ENCODE data around the gene KCNAB1. TPM values are rescaled to one million over a fixed set of nuclear protein-coding genes. Genes with fewer than 3 reads are reported as not detected.
A peak's percentile ranks its signal among the peaks of the same experiment; 100 is the strongest.
"Not testable (repeated sequence)": the region's sequence is repeated elsewhere in the genome, so short reads cannot be mapped to it uniquely, and the experiment has no call there.

The KCNAB1 gene
- total and polyA plus RNA-seq, 8 donors: 0.76 to 4.9 (median 3.2) TPM

DNA sequence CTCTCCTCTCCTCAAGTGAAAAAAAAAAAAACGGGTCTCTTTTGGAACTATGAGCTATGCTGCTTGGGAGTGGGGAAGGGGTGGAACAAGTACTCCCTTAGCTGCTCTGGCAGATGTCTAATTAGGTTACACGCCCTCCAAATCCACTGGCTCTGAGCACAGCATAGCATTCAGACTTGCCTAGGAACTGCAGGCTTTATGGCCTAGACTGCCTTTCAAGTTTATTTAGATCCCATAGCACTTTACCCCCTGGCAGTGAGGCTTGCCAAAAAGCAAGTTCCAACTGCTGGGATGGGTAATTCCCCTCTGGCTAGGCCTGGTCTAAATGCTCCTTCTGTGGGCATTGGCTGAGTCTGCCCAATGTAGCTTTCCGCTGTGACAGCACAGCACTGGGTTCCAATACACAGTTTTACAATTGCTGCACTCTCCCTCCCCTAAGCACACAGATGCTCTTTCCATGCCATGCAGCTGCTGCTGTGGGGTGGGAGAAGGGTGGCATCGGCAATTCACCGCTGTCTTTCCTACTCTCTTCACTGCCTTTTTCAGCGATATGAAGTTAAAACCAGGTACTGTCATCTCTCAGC is 152.8 kb downstream of the KCNAB1 start:
- Histone ChIP-seq H3K36me3 (no peaks in the 10 kb centered on the region), H3K9me3 (no peaks in the 10 kb centered on the region), H3K4me1 (no peaks in the 10 kb centered on the region), H3K27me3 (no peaks in the 10 kb centered on the region), H3K4me3 (no peak overlapping the region), H3K27ac (no peak overlapping the region)
- TF ChIP-seq, protein P1, sequence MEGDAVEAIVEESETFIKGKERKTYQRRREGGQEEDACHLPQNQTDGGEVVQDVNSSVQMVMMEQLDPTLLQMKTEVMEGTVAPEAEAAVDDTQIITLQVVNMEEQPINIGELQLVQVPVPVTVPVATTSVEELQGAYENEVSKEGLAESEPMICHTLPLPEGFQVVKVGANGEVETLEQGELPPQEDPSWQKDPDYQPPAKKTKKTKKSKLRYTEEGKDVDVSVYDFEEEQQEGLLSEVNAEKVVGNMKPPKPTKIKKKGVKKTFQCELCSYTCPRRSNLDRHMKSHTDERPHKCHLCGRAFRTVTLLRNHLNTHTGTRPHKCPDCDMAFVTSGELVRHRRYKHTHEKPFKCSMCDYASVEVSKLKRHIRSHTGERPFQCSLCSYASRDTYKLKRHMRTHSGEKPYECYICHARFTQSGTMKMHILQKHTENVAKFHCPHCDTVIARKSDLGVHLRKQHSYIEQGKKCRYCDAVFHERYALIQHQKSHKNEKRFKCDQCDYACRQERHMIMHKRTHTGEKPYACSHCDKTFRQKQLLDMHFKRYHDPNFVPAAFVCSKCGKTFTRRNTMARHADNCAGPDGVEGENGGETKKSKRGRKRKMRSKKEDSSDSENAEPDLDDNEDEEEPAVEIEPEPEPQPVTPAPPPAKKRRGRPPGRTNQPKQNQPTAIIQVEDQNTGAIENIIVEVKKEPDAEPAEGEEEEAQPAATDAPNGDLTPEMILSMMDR (IDR thresholded peaks at IDR 0.05): no peak
- ATAC-seq: no peak
- FAIRE-seq: no peak
- DNase-seq: no peak
- 77 to 83% methylated on average over 6 of the region's 6 CpGs for WGBS, 2 donors
- intact Hi-C loops (cut with DNase I): no loop called here

GRCh38 chr3:156274791-156275190 is 154.4 kb downstream of the KCNAB1 start:
- no peaks in the 10 kb centered on the region for H3K27me3 ChIP-seq
- no peak overlapping the region for H3K27ac ChIP-seq
- FAIRE-seq (no peak), ATAC-seq (peak in 3 of 4 donors; percentile 51 to 72 (median 60)), DNase-seq (no peak)
- no peak overlapping the region for H3K4me3 ChIP-seq
- H3K36me3 ChIP-seq: no peaks in the 10 kb centered on the region
- TF ChIP-seq, protein P1 (IDR thresholded peaks at IDR 0.05): no peak
- intact Hi-C loops (cut with DNase I): no loop called here
- H3K9me3 ChIP-seq: no peaks in the 10 kb centered on the region
- 33 to 36% methylated on average over 2 of the region's 2 CpGs for WGBS, 2 donors
- no peaks in the 10 kb centered on the region for H3K4me1 ChIP-seq

DNA sequence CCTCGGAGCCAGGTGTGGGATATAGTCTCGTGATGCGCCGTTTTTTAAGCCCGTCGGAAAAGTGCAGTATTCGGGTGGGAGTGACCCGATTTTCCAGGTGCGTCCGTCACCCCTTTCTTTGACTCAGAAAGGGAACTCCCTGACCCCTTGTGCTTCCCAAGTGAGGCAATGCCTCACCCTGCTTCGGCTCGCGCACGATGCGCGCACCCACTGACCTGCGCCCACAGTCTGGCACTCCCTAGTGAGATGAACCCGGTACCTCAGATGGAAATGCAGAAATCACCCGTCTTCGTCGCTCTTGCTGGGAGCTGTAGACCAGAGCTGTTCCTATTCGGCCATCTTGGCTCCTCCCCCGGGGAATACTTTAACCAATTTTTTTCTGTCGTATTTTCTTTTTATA is 164.3 kb downstream of the KCNAB1 start:
- H3K9me3 ChIP-seq; FAIRE-seq; H3K27ac ChIP-seq; H3K27me3 ChIP-seq; intact Hi-C loops (cut with DNase I); H3K36me3 ChIP-seq; H3K4me1 ChIP-seq; ATAC-seq; DNase-seq; H3K4me3 ChIP-seq: not testable (repeated sequence)
- WGBS, 2 donors: 88 to 92% methylated on average over 24 of the region's 24 CpGs

DNA sequence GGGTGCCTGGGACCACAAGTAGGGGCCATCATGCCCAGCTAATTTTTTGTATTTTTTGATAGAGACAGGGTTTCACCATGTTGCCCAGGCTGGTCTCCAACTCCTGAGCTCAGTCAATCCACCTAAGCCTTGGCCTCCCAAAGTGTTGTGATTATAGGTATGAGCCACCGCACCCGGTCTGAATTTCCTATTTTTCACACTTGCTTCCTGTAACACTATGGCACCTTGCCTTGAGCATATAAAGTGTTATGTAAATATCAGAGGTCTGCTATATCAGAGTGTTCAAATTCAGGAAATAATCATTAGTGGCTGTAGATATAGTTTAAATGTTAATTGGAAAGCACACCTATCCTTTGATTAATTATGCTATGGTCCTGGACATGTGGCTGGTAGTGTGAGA is 165.2 kb downstream of the KCNAB1 start:
- no peaks in the 10 kb centered on the region for H3K9me3 ChIP-seq
- H3K4me3 ChIP-seq: no peak overlapping the region
- no peaks in the 10 kb centered on the region for H3K4me1 ChIP-seq
- peaks cover 0 to 6% (median 0%) of the 10 kb centered on the region in 4 donors for H3K27me3 ChIP-seq
- intact Hi-C loops (cut with DNase I): no loop called here
- FAIRE-seq: no peak
- TF ChIP-seq, protein P1 (IDR thresholded peaks at IDR 0.05): no peak
- 85 to 91% methylated on average over 2 of the region's 2 CpGs for WGBS, 2 donors
- no peaks in the 10 kb centered on the region for H3K36me3 ChIP-seq
- no peak for ATAC-seq
- DNase-seq: no peak
- H3K27ac ChIP-seq: no peak overlapping the region

DNA sequence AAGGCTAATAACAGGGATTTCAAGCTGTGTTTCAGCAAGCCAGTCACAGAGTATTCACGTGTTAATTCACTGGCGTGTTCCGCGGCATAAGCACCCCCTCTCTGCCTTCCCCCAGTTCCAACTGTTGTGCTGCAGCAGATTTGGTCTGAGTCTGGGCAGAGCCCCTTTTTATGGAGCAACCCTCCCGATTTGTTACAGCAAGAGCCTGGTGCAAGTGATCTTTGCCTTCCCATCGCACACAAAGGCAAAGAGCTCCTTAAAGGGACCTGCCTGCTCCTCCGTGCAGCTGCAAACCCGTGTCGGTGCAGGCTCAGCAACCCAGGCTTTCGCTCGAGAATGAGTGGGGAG is 170.5 kb downstream of the KCNAB1 start:
- ATAC-seq: peak in 1 of 4 donors; percentile 39
- WGBS, 2 donors: 8 to 13% methylated on average over 11 of the region's 11 CpGs

More for the DNA sequence above, 170.5 kb downstream of the KCNAB1 start:
- Histone ChIP-seq H3K4me1 (no peaks in the 10 kb centered on the region), H3K9me3 (no peaks in the 10 kb centered on the region), H3K27ac (no peak overlapping the region), H3K4me3 (peak overlapping the region in 1 of 4 donors; percentile 16), H3K27me3 (peaks cover 0 to 19% (median 0%) of the 10 kb centered on the region in 4 donors), H3K36me3 (no peaks in the 10 kb centered on the region)
- DNase-seq: no peak
- FAIRE-seq: no peak
- intact Hi-C loops (cut with DNase I): no loop called here
- TF ChIP-seq, protein P1 (IDR thresholded peaks at IDR 0.05): no peak

Measured in pancreas (tissue), 10 donors.